Natural killer cell (primary cell): ENCODE measurements around the gene GAN. TPM values are rescaled to one million over a fixed set of nuclear protein-coding genes. Genes with fewer than 3 reads are reported as not detected.

Experiments used
- ATAC-seq, 3 donors: fragments of 150-1000 bp in 2 of 3; fragments of 200-7000 bp in 1 of 3; cut with Tn5 transposase; 1 replicate in 1 of 3; 2 replicates in 2 of 3; pipeline ENCODE4 v1.10.0; 2021; ENCODE audit warnings: mild to moderate bottlenecking in 2 of 3, moderate library complexity in 2 of 3
- DNase-seq, 2 donors: peaks; one replicate each; pipeline versions ENCODE4 v3.0.0 to v3.0.0-alpha.2; 2013 to 2021; ENCODE audit warnings: mixed read lengths in 1 of 2
- H3K27ac ChIP-seq: one replicate; pipeline ENCODE4 v1.5.1; 2013; ENCODE audit warnings: mild to moderate bottlenecking, low read length
- H3K27me3 ChIP-seq: one replicate; pipeline ENCODE4 v1.6.1; 2013; ENCODE audit warnings: low read length; ENCODE audit not compliant: control insufficient read depth, insufficient read depth
- H3K36me3 ChIP-seq: one replicate; pipeline ENCODE4 v1.6.1; 2013; ENCODE audit warnings: low read length; ENCODE audit not compliant: control insufficient read depth, insufficient read depth
- H3K4me1 ChIP-seq: one replicate; pipeline ENCODE4 v1.6.1; 2013; ENCODE audit warnings: low read length; ENCODE audit not compliant: control insufficient read depth, insufficient read depth
- H3K4me3 ChIP-seq: one replicate; pipeline ENCODE4 v1.5.1; 2013; ENCODE audit warnings: low read length
- H3K9me3 ChIP-seq: one replicate; pipeline ENCODE4 v1.6.1; 2013; ENCODE audit warnings: low read length; ENCODE audit not compliant: control insufficient read depth, insufficient read depth
- H3K27ac Mint-ChIP-seq, 2 donors: one replicate each; pipeline ENCODE4 v1.8.0; 2022; ENCODE audit warnings: mild to moderate bottlenecking in 2 of 2, mixed read lengths in 2 of 2, moderate library complexity in 1 of 2
- H3K27me3 Mint-ChIP-seq, 2 donors: one replicate each; pipeline ENCODE4 v1.8.0; 2022; ENCODE audit warnings: low read depth in 2 of 2, mixed read lengths in 2 of 2
- H3K36me3 Mint-ChIP-seq: one replicate; pipeline ENCODE4 v1.8.0; 2022; ENCODE audit warnings: mixed read lengths
- H3K4me1 Mint-ChIP-seq, 2 donors: one replicate each; pipeline ENCODE4 v1.8.0; 2022; ENCODE audit warnings: mixed read lengths in 2 of 2
- H3K4me3 Mint-ChIP-seq: one replicate; pipeline ENCODE4 v1.8.0; 2022; ENCODE audit warnings: mild to moderate bottlenecking, moderate library complexity, mixed read lengths
- H3K9me3 Mint-ChIP-seq, 2 donors: one replicate each; pipeline ENCODE4 v1.8.0; 2022; ENCODE audit warnings: mixed read lengths in 2 of 2
- CTCF ChIP-seq: fragments of 200-600 bp; IDR thresholded peaks from one replicate; pipeline ENCODE4 v1.8.0; 2022; ENCODE audit warnings: antibody characterized with exemption
- WGBS: methylation state at CpG from one replicate; pipeline ENCODE4 v1.1.7; 2013; ENCODE audit warnings: missing lambda C conversion rate; ENCODE audit not compliant: insufficient coverage; 5-methylcytosine and 5-hydroxymethylcytosine counted together
- intact Hi-C: fragments of 100-400 bp; cut with micrococcal nuclease; formaldehyde crosslinking; loops from one replicate; pipeline ENCODE4 v1.14.2; 2022
- total RNA-seq, 4 donors: library from RNA; stranded (reverse); fragments of 120-200 nt in 1 of 4; gene quantifications; one replicate each; pipeline versions ENCODE4 v1.2.3 to v1.2.4, GENCODE V29; 2013 to 2022

The GAN gene
- total RNA-seq, 3 donors from 2014 or later (not counting 1 experiment from before 2014, with no cell fraction given) = 5.9 to 9.9 (median 7.3) TPM

GRCh38 chr16:81424771-81425170, 110.0 kb downstream of the GAN start:
- H3K36me3 ChIP-seq = no peaks in the 10 kb centered on the region
- H3K9me3 Mint-ChIP-seq = no peaks in the 10 kb centered on the region
- peak in 1 of 2 donors; percentile 62 for DNase-seq
- ATAC-seq = peak; percentile 14 to 45 (median 39)
- intact Hi-C loops = no loop called here
- no peaks in the 10 kb centered on the region for H3K36me3 Mint-ChIP-seq
- H3K27ac ChIP-seq = no peak overlapping the region
- peak overlapping the region in 1 of 2 donors; percentile 47 for H3K27ac Mint-ChIP-seq
- no peak for TF ChIP-seq CTCF
- no peaks in the 10 kb centered on the region for H3K9me3 ChIP-seq
- H3K27me3 ChIP-seq = no peaks in the 10 kb centered on the region
- H3K27me3 Mint-ChIP-seq = peaks cover 0 to 4% of the 10 kb centered on the region in 2 donors
- no peak overlapping the region for H3K4me3 Mint-ChIP-seq
- no peak overlapping the region for H3K4me3 ChIP-seq
- peaks cover 19% of the 10 kb centered on the region for H3K4me1 ChIP-seq
- H3K4me1 Mint-ChIP-seq = peaks cover 20 to 21% of the 10 kb centered on the region in 2 donors
- WGBS = 0% methylated on average over 1 of the region's 1 CpG

DNA sequence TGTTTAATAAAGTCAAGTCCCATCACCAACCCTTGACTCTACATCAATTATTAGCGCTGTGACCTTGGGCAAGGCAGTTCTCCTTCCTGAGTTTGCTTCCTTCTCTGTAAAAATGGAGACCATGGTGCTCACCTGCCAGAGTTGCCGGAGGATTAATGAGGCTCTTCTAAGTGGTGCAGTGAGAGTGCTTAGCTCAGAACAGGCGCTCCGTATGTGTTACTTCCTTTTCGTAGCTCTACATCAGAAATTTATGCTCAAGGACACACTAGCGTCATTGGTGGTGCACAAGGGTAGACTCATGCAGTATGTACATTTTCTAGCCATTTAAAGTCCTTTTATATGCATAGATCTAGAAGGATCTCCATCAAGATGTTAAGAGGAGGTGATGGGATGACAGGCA, 112.5 kb downstream of the GAN start:
- no peak overlapping the region for H3K4me3 Mint-ChIP-seq
- 70% methylated on average over 6 of the region's 6 CpGs for WGBS
- Histone ChIP-seq H3K36me3 (no peaks in the 10 kb centered on the region), H3K4me1 (peaks cover 19% of the 10 kb centered on the region), H3K27ac (no peak overlapping the region), H3K27me3 (no peaks in the 10 kb centered on the region), H3K4me3 (no peak overlapping the region), H3K9me3 (no peaks in the 10 kb centered on the region)
- ATAC-seq (peak; percentile 73 to 88 (median 81)), DNase-seq (no peak)
- no peaks in the 10 kb centered on the region for H3K27me3 Mint-ChIP-seq
- H3K9me3 Mint-ChIP-seq = no peaks in the 10 kb centered on the region
- H3K36me3 Mint-ChIP-seq = no peaks in the 10 kb centered on the region
- H3K27ac Mint-ChIP-seq = peak overlapping the region; percentile 3 to 64
- H3K4me1 Mint-ChIP-seq = peaks cover 20 to 21% of the 10 kb centered on the region in 2 donors
- intact Hi-C loops = no loop called here
- TF ChIP-seq CTCF = no peak

DNA sequence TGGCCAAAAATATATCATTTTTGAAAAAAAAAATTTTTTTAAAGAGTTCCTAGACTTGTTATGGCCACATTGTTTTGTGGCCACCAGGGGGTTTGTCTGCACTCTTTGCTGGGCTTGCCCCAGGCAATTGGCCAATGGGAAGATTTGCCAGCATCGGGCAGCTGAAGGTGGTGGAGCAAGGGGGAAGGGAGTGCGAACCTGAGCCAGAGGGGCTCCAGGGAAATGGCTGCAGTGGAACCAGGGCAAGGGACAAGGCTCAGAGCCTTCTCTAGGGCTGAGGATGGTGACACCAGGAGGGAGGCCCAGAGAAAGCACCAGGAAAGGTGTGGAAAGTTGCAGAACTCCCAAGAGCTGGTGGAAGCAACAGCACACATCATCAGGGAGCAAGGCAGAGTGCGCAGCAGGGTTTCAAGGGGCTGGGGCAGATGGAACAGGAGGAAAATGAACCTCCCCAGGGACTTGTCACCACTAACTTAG, 114.3 kb downstream of the GAN start:
- H3K9me3 Mint-ChIP-seq = no peaks in the 10 kb centered on the region
- H3K4me3 Mint-ChIP-seq = no peak overlapping the region
- H3K27me3 ChIP-seq = no peaks in the 10 kb centered on the region
- H3K27ac ChIP-seq = no peak overlapping the region
- no peaks in the 10 kb centered on the region for H3K27me3 Mint-ChIP-seq
- H3K36me3 Mint-ChIP-seq = no peaks in the 10 kb centered on the region
- peak in 1 of 2 donors; percentile 56 for DNase-seq
- peak in 2 of 3 donors; percentile 50 to 73 for ATAC-seq
- H3K4me1 Mint-ChIP-seq = peaks cover 20 to 21% of the 10 kb centered on the region in 2 donors
- H3K27ac Mint-ChIP-seq = peak overlapping the region in 1 of 2 donors; percentile 73
- intact Hi-C loops = no loop called here
- no peaks in the 10 kb centered on the region for H3K36me3 ChIP-seq
- H3K4me3 ChIP-seq = no peak overlapping the region
- peak; percentile 47 for TF ChIP-seq CTCF
- H3K9me3 ChIP-seq = no peaks in the 10 kb centered on the region
- WGBS = 61% methylated on average over 3 of the region's 3 CpGs
- H3K4me1 ChIP-seq = peaks cover 19% of the 10 kb centered on the region
